ENCODE results near the gene RAD51B. TPM values are rescaled to one million over a fixed set of nuclear protein-coding genes. Genes with fewer than 3 reads are reported as not detected.

RAD51B gene
- total RNA-seq, 1 donor = 22.4 TPM

- peak in 1 of 3 donors; percentile 31 for DNase-seq (ENCODE audit: low read depth in 2 of 3, low spot score in 2 of 3)
Observed at GRCh38 chr14:68663385-68664076, 844.0 kb downstream of the RAD51B start.

DNA sequence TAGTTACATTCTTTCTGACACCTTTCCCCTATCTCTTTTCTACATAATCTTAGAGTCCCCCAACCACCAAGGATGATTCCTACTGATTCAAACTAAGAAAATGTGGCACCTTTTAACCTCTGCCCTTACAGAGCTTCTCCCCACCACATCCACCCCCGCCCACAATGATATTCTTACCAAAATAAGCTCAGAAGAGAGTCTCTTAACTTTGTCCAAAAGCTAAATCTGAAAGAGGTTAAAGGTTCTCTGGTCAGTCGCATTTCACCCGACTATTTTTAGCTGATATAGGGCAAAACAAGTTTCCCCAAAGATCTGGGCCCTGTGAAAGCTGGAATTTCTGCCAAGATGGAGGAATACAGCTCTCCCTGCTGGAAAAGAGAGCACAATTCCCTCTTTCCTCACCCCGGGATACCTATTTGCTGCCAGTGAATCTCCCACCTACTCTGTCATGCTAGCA is 844.7 kb downstream of the RAD51B start:
- no peak for DNase-seq (ENCODE audit: low read depth in 2 of 3, low spot score in 2 of 3)

GRCh38 chr14:68665131-68665530 is 845.6 kb downstream of the RAD51B start:
- DNase-seq (ENCODE audit: low read depth in 2 of 3, low spot score in 2 of 3) = no peak

DNA sequence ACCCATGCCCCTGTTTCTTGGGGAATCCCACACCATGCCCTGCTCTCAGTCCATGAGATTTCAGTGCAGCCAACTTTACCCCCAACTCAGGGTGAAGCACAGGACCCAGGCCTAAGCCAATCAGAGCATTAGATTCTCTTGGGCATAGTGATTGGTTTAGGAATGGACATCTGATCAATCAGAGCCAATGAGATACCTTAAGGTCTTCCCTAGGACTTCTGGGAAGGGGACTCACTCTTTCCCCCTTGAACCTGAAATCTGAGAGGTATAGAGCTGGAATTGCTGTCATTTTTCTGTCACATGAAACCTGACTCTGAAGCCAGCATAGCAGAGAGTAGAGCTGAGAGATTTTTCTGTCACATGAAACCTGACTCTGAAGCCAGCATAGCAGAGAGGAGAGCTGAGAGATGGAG is 846.2 kb downstream of the RAD51B start:
- no peak for DNase-seq (ENCODE audit: low read depth in 2 of 3, low spot score in 2 of 3)

- no peak for DNase-seq (ENCODE audit: low read depth in 2 of 3, low spot score in 2 of 3)
Observed at GRCh38 chr14:68666236-68666635, 846.7 kb downstream of the RAD51B start.

- DNase-seq (ENCODE audit: low read depth in 2 of 3, low spot score in 2 of 3) = no peak
Observed at GRCh38 chr14:68666899-68667298, 847.3 kb downstream of the RAD51B start.

DNA sequence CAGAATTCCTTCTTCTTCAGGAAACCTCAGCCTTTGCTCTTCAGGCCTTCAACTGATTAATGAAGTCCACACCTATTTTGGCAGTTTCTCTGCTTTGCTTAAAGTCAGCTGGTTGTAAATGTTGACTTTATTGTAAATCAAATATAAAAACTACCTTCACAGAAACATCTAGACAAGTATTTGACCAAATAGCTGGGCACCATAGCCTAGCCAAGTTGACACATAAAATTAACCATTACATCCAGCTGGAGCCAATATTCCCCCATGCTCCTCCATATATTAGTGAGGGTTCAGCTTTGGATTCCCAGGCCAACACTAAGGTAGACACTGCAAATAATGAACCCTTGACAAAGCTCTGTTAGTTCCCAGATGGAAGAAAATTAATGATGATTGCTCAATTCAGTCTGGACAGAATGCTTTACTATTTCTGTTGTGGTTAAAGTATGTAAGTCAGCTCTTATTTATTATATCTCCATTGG is 847.8 kb downstream of the RAD51B start:
- DNase-seq (ENCODE audit: low read depth in 2 of 3, low spot score in 2 of 3) = no peak

- no peak for DNase-seq (ENCODE audit: low read depth in 2 of 3, low spot score in 2 of 3)
Observed at GRCh38 chr14:68668028-68668427, 848.4 kb downstream of the RAD51B start.

GRCh38 chr14:68668531-68668930 is 849.0 kb downstream of the RAD51B start:
- no peak for DNase-seq (ENCODE audit: low read depth in 2 of 3, low spot score in 2 of 3)

- no peak for DNase-seq (ENCODE audit: low read depth in 2 of 3, low spot score in 2 of 3)
Observed at GRCh38 chr14:68669111-68669511, 849.5 kb downstream of the RAD51B start.

GRCh38 chr14:68669603-68670358 is 850.2 kb downstream of the RAD51B start:
- no peak for DNase-seq (ENCODE audit: low read depth in 2 of 3, low spot score in 2 of 3)

GRCh38 chr14:68670359-68670715 is 850.8 kb downstream of the RAD51B start:
- DNase-seq (ENCODE audit: low read depth in 2 of 3, low spot score in 2 of 3) = no peak

DNA sequence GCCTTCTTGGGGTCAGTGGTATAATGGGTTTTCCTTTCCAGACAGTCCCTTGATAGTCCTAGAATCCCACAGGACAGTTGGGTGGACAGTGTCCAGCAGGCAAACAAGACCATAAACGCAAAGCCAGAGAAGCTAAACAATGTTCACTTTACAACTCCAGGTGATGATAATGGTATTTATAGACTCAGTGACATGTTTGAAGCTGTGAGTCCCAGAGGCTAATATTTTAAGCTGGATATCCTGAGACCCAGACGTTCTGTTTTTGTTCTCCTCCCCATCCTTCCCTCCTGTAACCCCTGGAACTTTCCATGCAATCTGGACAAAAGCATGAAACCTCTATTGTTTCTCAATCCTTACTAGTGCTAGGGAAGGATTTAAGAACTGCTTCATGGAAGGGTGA is 852.3 kb downstream of the RAD51B start:
- DNase-seq (ENCODE audit: low read depth in 2 of 3, low spot score in 2 of 3) = no peak

DNA sequence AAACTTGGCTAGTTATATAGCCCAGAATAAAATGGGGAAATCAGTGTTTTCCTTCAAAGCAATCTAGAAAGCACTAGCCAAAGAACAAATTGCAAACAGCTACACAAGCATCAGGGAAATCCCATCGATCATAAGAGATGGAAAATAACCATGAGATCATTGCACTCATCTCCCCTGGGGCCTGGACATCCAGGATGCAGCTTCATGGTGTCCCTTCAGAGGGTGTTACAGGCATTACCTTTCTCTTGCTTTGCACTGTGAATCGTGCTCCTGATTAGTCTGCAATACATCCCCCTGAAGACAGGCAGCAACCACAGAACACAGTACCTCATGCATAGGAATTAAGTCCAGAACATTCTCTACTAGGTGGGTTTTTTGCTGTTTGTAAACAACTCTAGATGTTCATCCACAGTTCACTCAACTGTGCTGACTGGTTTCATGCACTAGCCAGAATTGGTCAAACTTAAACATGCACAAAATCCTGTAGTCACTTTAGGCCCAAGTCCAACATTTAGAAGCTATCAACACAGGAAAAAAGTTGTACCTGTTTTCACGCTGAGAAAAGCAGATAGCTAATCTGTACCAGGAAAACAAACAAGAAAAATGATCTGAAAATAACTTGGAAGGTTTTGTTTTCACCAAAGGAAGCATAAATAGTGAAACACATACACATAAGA is 853.2 kb downstream of the RAD51B start:
- DNase-seq (ENCODE audit: low read depth in 2 of 3, low spot score in 2 of 3) = no peak

- no peak for DNase-seq (ENCODE audit: low read depth in 2 of 3, low spot score in 2 of 3)
Observed at GRCh38 chr14:68673464-68673863, 853.9 kb downstream of the RAD51B start.

- DNase-seq (ENCODE audit: low read depth in 2 of 3, low spot score in 2 of 3) = no peak
Observed at GRCh38 chr14:68674538-68675232, 855.1 kb downstream of the RAD51B start.

- no peak for DNase-seq (ENCODE audit: low read depth in 2 of 3, low spot score in 2 of 3)
Observed at GRCh38 chr14:68675233-68675577, 855.6 kb downstream of the RAD51B start.

GRCh38 chr14:68676511-68676943 is 856.9 kb downstream of the RAD51B start:
- no peak for DNase-seq (ENCODE audit: low read depth in 2 of 3, low spot score in 2 of 3)

- no peak for DNase-seq (ENCODE audit: low read depth in 2 of 3, low spot score in 2 of 3)
Observed at GRCh38 chr14:68677476-68677875, 857.9 kb downstream of the RAD51B start.

GRCh38 chr14:68677901-68678300 is 858.3 kb downstream of the RAD51B start:
- DNase-seq (ENCODE audit: low read depth in 2 of 3, low spot score in 2 of 3) = no peak

- no peak for DNase-seq (ENCODE audit: low read depth in 2 of 3, low spot score in 2 of 3)
Observed at GRCh38 chr14:68678471-68678870, 858.9 kb downstream of the RAD51B start.

Data from hematopoietic multipotent progenitor cell (in vitro differentiated cells).